GM21737 (cell line): ENCODE results near the gene AP1G1.
"Not testable (repeated sequence)": the region's sequence is repeated elsewhere in the genome, so short reads cannot be mapped to it uniquely, and the experiment has no call there.

Experiments used
- ATAC-seq: cut with Tn5 transposase; IDR thresholded peaks from one replicate; pipeline ENCODE4 v1.9.1; 2021; ENCODE audit warnings: mild to moderate bottlenecking, moderate library complexity; ENCODE audit not compliant: unreplicated experiment

Gene AP1G1

GRCh38 chr16:71811261-71811803 is 2.7 kb upstream of the AP1G1 start:
- ATAC-seq = no peak

DNA sequence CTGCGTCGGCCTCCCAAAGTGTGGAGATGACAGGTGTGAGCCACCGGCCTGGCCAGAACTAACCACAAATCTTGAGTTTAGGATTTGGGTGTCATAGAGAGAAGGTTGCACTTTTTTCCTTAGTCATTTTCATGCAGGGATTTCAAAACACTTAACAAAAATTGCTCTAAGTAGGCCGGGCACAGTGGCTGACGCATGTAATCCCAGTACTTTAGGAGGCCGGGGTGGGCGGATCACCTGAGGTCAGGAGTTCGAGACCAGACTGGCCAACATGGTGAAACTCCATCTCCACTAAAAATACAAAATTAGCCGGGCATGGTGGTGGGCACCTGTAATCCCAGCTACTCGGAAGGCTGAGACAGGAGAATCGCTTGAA is 1.5 kb upstream of the AP1G1 start:
- ATAC-seq = not testable (repeated sequence)

GRCh38 chr16:71807905-71808592 is 585 bp downstream of the AP1G1 start:
- ATAC-seq = peak; percentile 26

DNA sequence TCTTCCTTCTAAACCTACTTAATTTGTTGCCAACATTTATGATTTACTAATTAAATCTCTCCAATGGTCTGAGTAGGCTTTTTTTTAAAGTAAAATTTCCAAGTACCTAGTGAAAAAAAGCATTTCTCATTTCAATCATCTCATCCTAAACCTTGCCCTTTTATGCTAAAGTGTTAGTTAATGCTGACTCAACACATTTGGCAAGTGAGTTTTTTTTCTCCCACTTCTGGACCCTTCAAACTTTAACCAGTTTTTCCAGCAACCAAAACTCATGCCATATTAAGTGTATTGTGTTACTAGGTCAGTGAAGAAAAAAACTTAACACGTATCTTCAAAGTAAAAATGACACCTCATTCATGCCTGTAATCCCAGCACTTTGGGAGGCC is 5.3 kb downstream of the AP1G1 start:
- ATAC-seq = no peak

GRCh38 chr16:71796501-71797097 is 12.0 kb downstream of the AP1G1 start:
- ATAC-seq = no peak

DNA sequence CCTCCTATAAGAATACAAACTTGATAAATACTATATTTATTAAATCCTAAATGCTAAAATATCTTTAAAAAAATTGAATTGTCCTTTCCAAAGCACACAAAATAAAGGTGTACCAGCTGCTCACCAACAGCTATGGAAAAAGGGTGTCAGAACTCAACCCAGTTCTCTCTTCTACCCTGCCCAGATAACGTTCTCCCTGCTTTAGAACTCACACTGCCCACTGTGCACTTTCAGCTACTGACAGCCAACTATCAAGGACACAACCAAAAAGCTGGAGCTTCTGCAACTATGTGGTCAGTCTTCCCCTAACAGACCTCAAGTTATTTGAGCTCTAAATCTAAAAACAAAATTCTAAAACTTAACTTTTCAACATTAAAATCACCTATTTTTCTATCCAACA is 13.7 kb downstream of the AP1G1 start:
- no peak for ATAC-seq

GRCh38 chr16:71794018-71794417 is 14.6 kb downstream of the AP1G1 start:
- ATAC-seq = no peak

DNA sequence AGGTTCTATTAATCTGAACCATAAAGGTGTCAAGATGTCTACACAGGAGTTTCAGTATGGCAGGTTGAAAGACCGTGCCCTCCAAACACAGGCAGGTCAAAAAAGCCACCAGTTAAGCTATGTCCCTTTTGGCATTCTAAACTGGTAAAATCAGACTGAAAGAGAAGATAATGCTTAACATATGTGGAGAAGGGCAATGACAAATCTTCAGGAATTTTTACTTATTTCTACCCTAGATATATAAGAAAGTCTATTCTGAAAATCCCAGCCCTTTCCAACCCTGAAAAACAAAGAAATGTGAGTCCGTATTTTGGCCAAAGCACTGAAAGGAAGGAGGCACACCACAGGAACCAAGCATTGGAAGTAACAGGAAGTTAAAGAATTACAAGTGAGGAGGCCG is 16.5 kb downstream of the AP1G1 start:
- no peak for ATAC-seq

DNA sequence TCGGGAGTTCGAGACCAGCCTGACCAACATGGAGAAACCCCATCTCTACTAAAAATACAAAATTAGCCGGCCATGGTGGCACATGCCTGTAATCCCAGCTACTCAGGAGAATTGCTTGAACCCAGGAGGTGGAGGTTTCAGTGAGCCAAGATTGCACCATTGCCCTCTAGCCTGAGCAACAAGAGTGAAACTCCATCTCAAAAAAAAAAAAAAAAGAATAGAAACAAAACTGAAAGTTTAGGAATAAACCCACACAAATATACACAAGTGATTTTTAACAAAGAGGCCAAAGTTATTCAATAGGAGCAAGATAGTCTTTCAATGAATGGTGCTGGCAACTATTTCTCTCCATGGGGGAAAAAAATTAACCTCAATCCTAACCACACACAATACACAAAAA is 18.3 kb downstream of the AP1G1 start:
- ATAC-seq = not testable (repeated sequence)

DNA sequence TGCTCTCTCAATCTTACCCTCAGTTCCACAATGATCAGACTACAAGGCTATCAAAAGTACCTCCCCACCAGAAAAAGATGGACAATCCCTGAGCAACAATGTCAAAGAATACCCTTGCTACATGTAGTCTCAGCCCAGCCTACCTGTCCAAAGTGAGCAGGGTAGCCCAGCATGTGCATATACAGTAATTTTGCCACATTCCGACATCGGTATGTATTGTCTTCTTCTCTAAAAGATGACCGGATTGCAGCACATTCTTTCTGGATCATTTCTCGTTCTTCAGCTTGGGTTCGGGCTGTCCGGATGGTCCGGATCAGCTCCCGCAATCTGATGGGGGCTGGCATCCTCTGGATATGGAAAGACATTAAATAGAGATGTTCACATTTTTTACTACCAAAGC is 19.5 kb downstream of the AP1G1 start:
- ATAC-seq = no peak

DNA sequence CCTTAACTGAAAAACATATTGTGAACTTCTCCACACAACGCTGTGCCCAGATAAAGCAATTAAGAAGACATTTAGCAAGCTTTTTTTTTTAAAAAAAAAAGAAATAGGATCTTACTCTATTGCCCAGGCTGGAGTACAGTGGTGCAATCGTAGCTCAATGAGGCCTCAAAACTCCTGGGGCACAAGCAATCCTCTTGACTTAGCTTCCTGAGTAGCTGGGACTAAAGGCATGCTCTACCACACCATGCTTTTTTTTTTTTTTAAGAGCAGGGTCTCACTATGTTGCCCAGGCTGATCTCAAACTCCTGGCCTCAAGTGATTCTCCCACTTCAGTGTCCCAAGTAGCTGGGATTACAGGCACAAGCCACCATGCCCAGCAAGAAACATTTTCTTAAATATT is 20.1 kb downstream of the AP1G1 start:
- no peak for ATAC-seq

DNA sequence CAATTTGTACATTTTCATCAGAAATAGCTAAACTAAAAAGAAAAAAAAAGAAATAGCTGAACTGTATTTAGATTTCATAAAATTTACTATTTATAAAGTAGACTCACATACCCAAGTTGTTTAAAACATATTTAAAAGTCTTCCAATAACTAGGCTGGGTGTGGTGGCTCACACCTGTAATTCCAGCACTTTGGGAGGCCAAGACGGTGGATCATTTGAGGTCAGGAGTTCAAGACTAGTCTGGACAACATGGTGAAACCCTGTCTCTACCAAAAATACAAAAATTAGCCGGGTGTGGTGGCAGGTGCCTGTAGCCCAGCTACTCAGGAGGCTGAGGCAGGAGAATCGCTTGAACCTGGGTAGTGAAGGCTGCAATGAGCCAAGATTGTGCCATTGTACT is 23.5 kb downstream of the AP1G1 start:
- not testable (repeated sequence) for ATAC-seq

GRCh38 chr16:71784093-71784492 is 24.5 kb downstream of the AP1G1 start:
- ATAC-seq = no peak

GRCh38 chr16:71781741-71782140 is 26.9 kb downstream of the AP1G1 start:
- no peak for ATAC-seq

GRCh38 chr16:71780521-71781089 is 28.0 kb downstream of the AP1G1 start:
- ATAC-seq = no peak

GRCh38 chr16:71778780-71779179 is 29.9 kb downstream of the AP1G1 start:
- no peak for ATAC-seq

DNA sequence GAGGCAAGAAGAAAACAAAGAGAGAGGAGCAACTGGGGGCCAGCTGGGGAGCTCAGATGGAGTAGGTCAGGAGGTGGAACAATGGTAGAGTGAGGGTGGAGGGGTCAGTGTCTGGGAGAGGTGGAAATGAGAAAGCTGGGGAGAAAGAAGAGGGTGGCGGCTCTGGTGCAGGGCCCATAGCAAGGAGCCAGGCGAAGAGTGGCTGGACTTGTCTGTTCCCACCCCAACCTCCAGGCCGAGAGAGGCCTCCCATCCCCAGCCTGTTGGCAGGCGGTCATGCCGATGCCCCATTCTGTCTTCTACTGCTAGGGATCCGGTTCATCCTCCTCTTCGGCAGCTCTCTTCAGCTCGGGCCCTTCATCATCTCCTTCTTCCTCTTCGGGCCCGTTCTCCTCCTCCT is 31.3 kb downstream of the AP1G1 start:
- ATAC-seq = no peak

- ATAC-seq = no peak
These were observed 32.7 kb downstream of the AP1G1 start for GRCh38 chr16:71775949-71776348.

GRCh38 chr16:71771571-71771970 is 37.1 kb downstream of the AP1G1 start:
- ATAC-seq = no peak

GRCh38 chr16:71769222-71769621 is 39.4 kb downstream of the AP1G1 start:
- ATAC-seq = no peak

DNA sequence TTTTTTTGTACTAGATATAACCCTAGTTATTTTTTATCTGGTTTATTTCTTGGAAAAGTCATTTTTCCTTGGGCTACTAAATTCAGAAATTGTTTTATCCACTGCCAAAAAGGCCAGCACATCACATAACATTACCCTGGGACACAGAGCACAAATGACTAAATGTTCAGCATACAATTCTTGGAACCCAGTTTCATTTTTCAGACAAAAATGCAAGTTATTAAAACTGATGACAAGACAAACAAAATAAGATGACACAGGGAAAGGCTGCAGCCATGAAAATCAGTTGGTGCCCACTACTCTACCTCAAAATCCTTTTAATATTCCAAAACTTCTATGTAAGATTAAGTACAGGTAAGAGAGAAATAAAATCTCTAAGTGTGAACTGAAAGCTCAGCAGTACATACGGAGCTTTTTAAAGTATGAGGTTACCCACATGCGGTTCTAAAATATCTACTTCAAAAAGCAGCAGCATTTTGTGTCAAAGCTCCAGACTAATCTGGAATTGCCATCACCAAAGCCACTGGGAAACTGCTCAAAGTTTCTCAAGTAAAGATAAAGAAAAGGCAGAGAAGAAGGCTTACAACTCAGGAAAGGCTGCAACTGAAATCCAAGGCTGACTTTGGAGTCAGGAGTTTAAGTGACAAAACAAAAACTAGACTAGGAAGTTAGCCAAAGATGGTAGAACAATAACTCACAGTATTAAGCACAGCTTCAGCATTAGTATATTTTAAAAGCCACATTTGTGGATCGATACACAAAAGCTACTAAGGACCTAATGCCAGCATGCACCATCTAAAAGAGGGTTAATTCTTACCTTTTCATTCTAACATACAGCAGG is 41.4 kb downstream of the AP1G1 start:
- no peak for ATAC-seq
